HEK293 (cell line): Measurements from ENCODE around the gene SNRPA1.

Experiments
- CTCF ChIA-PET: fragments of 350-600 bp; formaldehyde crosslinking; extraction: SDS; loops from one replicate; lab custom pipeline; 2021; ENCODE audit warnings: antibody characterized with exemption; lab: Yijun Ruan, JAX
- POLR2A ChIA-PET: fragments of 300-600 bp; formaldehyde crosslinking; extraction: SDS; loops from one replicate; lab custom pipeline; 2020; ENCODE audit warnings: antibody characterized with exemption, inconsistent platforms; lab: Yijun Ruan, JAX
- H3K27ac ChIP-seq: fragments of 200-500 bp; sonication (Bioruptor generic); 2 replicates; pipeline ENCODE4 v1.5.1; 2014; ENCODE audit warnings: low read depth, low read length, control low read depth, inconsistent platforms; ENCODE audit errors: extremely low read depth
- H3K36me3 ChIP-seq, 2 experiments: fragments of 200-500 bp in 1 of 2; sonication (Bioruptor generic) in 1 of 2; 1 replicate in 1 of 2; 2 replicates in 1 of 2; pipeline ENCODE4 v1.5.1; 2014 to 2017; ENCODE audit warnings: inconsistent platforms in 2 of 2, low read length in 2 of 2; ENCODE audit not compliant: control insufficient read depth in 2 of 2, insufficient read depth in 1 of 2
- H3K4me1 ChIP-seq: fragments of 200-500 bp; sonication (Bioruptor generic); 2 replicates; pipeline ENCODE4 v1.5.1; 2014; ENCODE audit warnings: mild to moderate bottlenecking, low read length, inconsistent platforms; ENCODE audit not compliant: control insufficient read depth, insufficient read depth
- H3K4me3 ChIP-seq: 2 replicates; pipeline ENCODE4 v1.5.1; 2011; ENCODE audit warnings: low read depth, mild to moderate bottlenecking, control low read depth, low read length, moderate library complexity
- H3K9me3 ChIP-seq: fragments of 200-500 bp; sonication (Bioruptor generic); 2 replicates; pipeline ENCODE4 v1.5.1; 2014; ENCODE audit warnings: low read depth, low read length, inconsistent platforms; ENCODE audit not compliant: control insufficient read depth, insufficient read depth
- FEZF1 ChIP-seq: fragments of 450-650 bp; formaldehyde crosslinking; IDR thresholded peaks from 2 replicates; pipeline ENCODE4 v1.5.1; 2016; ENCODE audit warnings: missing biosample characterization, missing genetic modification characterization
- IKZF3 ChIP-seq: fragments of 450-650 bp; IDR thresholded peaks from 2 replicates; pipeline ENCODE4 v1.5.0; 2018; ENCODE audit warnings: missing biosample characterization, mild to moderate bottlenecking, missing genetic modification characterization, moderate library complexity
- PRDM1 ChIP-seq: fragments of 450-650 bp; formaldehyde crosslinking; IDR thresholded peaks from 2 replicates; pipeline ENCODE4; 2016; ENCODE audit warnings: missing biosample characterization, missing genetic modification characterization
- SETDB1 ChIP-seq: IDR thresholded peaks from one replicate; pipeline ENCODE4 v1.6.1; 2017; ENCODE audit warnings: mild to moderate bottlenecking, low read length, moderate library complexity, mixed read lengths; ENCODE audit not compliant: insufficient read length
- SP3 ChIP-seq: fragments of 450-650 bp; formaldehyde crosslinking; IDR thresholded peaks from 2 replicates; pipeline ENCODE4 v1.5.1; 2016; ENCODE audit warnings: missing biosample characterization, missing genetic modification characterization
- YY2 ChIP-seq: fragments of 450-650 bp; formaldehyde crosslinking; IDR thresholded peaks from 2 replicates; pipeline ENCODE4 v1.5.1; 2016; ENCODE audit warnings: missing biosample characterization, missing genetic modification characterization
- ZIC2 ChIP-seq: fragments of 450-650 bp; formaldehyde crosslinking; IDR thresholded peaks from 2 replicates; pipeline ENCODE4 v1.5.1; 2016; ENCODE audit warnings: missing biosample characterization, missing genetic modification characterization
- ZNF132 ChIP-seq: fragments of 450-650 bp; formaldehyde crosslinking; IDR thresholded peaks from 2 replicates; pipeline ENCODE4 v1.5.1; 2017; ENCODE audit warnings: missing biosample characterization, missing genetic modification characterization, borderline replicate concordance
- ZNF174 ChIP-seq: fragments of 450-650 bp; formaldehyde crosslinking; IDR thresholded peaks from 2 replicates; pipeline ENCODE4 v1.5.0; 2017; ENCODE audit warnings: missing biosample characterization, mild to moderate bottlenecking, missing genetic modification characterization
- ZNF18 ChIP-seq: fragments of 450-650 bp; formaldehyde crosslinking; IDR thresholded peaks from 2 replicates; pipeline ENCODE4 v1.5.1; 2016; ENCODE audit warnings: missing biosample characterization, missing genetic modification characterization
- ZNF335 ChIP-seq: fragments of 450-650 bp; formaldehyde crosslinking; conservative IDR thresholded peaks from 2 replicates; pipeline ENCODE4 v1.5.1; 2016; ENCODE audit warnings: missing biosample characterization, missing genetic modification characterization
- ZNF37A ChIP-seq: fragments of 450-650 bp; IDR thresholded peaks from 2 replicates; pipeline ENCODE4 v1.5.1; 2018; ENCODE audit warnings: missing biosample characterization, missing genetic modification characterization
- ZNF571 ChIP-seq: fragments of 450-650 bp; formaldehyde crosslinking; IDR thresholded peaks from 2 replicates; pipeline ENCODE4 v1.5.0; 2017; ENCODE audit warnings: missing biosample characterization, missing genetic modification characterization
- ZNF600 ChIP-seq: fragments of 450-650 bp; formaldehyde crosslinking; IDR thresholded peaks from 2 replicates; pipeline ENCODE4 v1.5.1; 2016; ENCODE audit warnings: missing biosample characterization, missing genetic modification characterization
- ZNF621 ChIP-seq: fragments of 450-650 bp; formaldehyde crosslinking; IDR thresholded peaks from 2 replicates; pipeline ENCODE4 v1.5.1; 2017; ENCODE audit warnings: missing biosample characterization, missing genetic modification characterization
- ZNF677 ChIP-seq: fragments of 450-650 bp; IDR thresholded peaks from 2 replicates; pipeline ENCODE4 v1.5.0; 2018; ENCODE audit warnings: missing biosample characterization, mild to moderate bottlenecking, missing genetic modification characterization, moderate library complexity
- ZSCAN4 ChIP-seq: fragments of 450-650 bp; formaldehyde crosslinking; IDR thresholded peaks from 2 replicates; pipeline ENCODE4 v1.5.1; 2017; ENCODE audit warnings: missing biosample characterization, missing genetic modification characterization
- TF ChIP-seq, protein P1 (sequence below): fragments of 450-650 bp; formaldehyde crosslinking; IDR thresholded peaks from 2 replicates; pipeline ENCODE4 v1.5.1; 2017; ENCODE audit warnings: missing biosample characterization, missing genetic modification characterization
- TF ChIP-seq, protein P2 (sequence below): fragments of 450-650 bp; formaldehyde crosslinking; optimal IDR thresholded peaks from 2 replicates; pipeline ENCODE3; 2016; ENCODE audit warnings: missing biosample characterization, mild to moderate bottlenecking, missing genetic modification characterization

SNRPA1 gene

GRCh38 chr15:101255615-101256241 lies 39.3 kb downstream of the SNRPA1 start:
- Histone ChIP-seq H3K27ac (no peak overlapping the region), H3K4me1 (0 out of 2 replicates have a peak, but pooled peaks cover 2% of the 10 kb centered on the region), H3K36me3 (no peaks in the 10 kb centered on the region), H3K4me3 (no peak overlapping the region), H3K9me3 (no peaks in the 10 kb centered on the region)
- peak; percentile 17; the same call in 1 of the 2 replicates for TF ChIP-seq ZIC2 (tag by site-specific recombination)
- TF ChIP-seq FEZF1 (tag by site-specific recombination) = peak; percentile 62; the same call in 1 of the 2 replicates
- no peak for TF ChIP-seq IKZF3 (tag by site-specific recombination)
- TF ChIP-seq ZNF18 (tag by site-specific recombination) = peak; percentile 75; the same call in 1 of the 2 replicates
- TF ChIP-seq ZSCAN4 (tag by site-specific recombination) = peak; percentile 85
- 0 out of 2 replicates have a peak, but pooled peaks have one; percentile 24 for TF ChIP-seq PRDM1 (tag by site-specific recombination)
- peak; percentile 93 for TF ChIP-seq ZNF600 (tag by site-specific recombination)
- TF ChIP-seq, protein P1, sequence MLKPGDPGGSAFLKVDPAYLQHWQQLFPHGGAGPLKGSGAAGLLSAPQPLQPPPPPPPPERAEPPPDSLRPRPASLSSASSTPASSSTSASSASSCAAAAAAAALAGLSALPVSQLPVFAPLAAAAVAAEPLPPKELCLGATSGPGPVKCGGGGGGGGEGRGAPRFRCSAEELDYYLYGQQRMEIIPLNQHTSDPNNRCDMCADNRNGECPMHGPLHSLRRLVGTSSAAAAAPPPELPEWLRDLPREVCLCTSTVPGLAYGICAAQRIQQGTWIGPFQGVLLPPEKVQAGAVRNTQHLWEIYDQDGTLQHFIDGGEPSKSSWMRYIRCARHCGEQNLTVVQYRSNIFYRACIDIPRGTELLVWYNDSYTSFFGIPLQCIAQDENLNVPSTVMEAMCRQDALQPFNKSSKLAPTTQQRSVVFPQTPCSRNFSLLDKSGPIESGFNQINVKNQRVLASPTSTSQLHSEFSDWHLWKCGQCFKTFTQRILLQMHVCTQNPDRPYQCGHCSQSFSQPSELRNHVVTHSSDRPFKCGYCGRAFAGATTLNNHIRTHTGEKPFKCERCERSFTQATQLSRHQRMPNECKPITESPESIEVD = no peak
- no peak for TF ChIP-seq SP3 (tag by site-specific recombination)
- peak; percentile 20; the same call in 1 of the 2 replicates for TF ChIP-seq ZNF335 (tag by site-specific recombination)
- no peak for TF ChIP-seq ZNF37A (tag by site-specific recombination)
- ChIA-PET POLR2A (interaction anchor here (1.2 kb wide), 2 partner anchors 237 to 247 kb away, joined by 3 to 4 read pairs; no protein-coding TSS in a partner anchor), CTCF (interaction anchor here (0.6 to 12.5 kb wide), 9 partner anchors 8 to 628 kb away, joined by 3 to 223 read pairs (median 4); no protein-coding TSS in a partner anchor)

DNA sequence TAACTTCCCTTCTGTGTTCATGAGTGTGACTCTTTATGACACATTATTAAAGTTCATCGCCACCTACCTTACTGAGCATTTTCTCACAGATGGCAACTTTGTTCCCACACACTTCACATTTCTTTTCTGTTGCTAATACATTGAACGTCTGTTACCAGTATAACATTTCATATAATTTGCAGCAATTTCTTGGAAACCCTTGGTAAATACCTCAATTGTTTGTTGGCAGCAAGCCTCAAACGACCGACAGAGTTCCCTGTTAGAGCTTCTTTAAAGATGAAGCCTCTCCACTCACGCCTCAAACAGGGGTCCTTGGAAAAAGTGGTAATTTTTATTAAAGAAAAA lies 40.0 kb downstream of the SNRPA1 start:
- Histone ChIP-seq H3K27ac (no peak overlapping the region), H3K4me1 (peaks cover 6% of the 10 kb centered on the region; the same call in 1 of the 2 replicates), H3K9me3 (no peaks in the 10 kb centered on the region), H3K36me3 (no peaks in the 10 kb centered on the region)
- CTCF ChIA-PET = interaction anchor here (0.5 to 12.5 kb wide), 5 partner anchors 165 to 504 kb away, joined by 3 to 223 read pairs (median 5); no protein-coding TSS in a partner anchor
- no peak for TF ChIP-seq ZNF132 (tag by site-specific recombination)
- no peak for TF ChIP-seq SETDB1
- no peak for TF ChIP-seq ZNF677 (tag by site-specific recombination)
- no peak for TF ChIP-seq ZNF174 (tag by site-specific recombination)
- no peak for TF ChIP-seq YY2 (tag by site-specific recombination)
- TF ChIP-seq, protein P2, sequence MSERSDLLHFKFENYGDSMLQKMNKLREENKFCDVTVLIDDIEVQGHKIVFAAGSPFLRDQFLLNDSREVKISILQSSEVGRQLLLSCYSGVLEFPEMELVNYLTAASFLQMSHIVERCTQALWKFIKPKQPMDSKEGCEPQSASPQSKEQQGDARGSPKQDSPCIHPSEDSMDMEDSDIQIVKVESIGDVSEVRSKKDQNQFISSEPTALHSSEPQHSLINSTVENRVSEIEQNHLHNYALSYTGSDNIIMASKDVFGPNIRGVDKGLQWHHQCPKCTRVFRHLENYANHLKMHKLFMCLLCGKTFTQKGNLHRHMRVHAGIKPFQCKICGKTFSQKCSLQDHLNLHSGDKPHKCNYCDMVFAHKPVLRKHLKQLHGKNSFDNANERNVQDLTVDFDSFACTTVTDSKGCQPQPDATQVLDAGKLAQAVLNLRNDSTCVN (tag by site-specific recombination) = no peak
- no peak for TF ChIP-seq ZNF621 (tag by site-specific recombination)
- TF ChIP-seq IKZF3 (tag by site-specific recombination) = no peak
- TF ChIP-seq ZNF571 (tag by site-specific recombination) = no peak
- TF ChIP-seq, all 188 proteins: peak for 0
- POLR2A ChIA-PET = interaction anchor here (0.6 kb wide), 1 partner anchor 13 kb away, joined by 3 read pairs; no protein-coding TSS in a partner anchor
- no peak overlapping the region for H3K4me3 ChIP-seq
